Fibroblast of lung (primary cell): ENCODE measurements around the gene MSL3. TPM values are rescaled to one million over a fixed set of nuclear protein-coding genes. Genes with fewer than 3 reads are reported as not detected.

ENCODE experiments used
- DNase-seq, 2 donors: peaks; one replicate each; pipeline versions ENCODE4 v3.0.0 to v3.0.0-alpha.2; 2010; ENCODE audit warnings: low read depth in 2 of 2
- H2AFZ ChIP-seq: 2 replicates; pipeline ENCODE4 v1.5.1; 2012; ENCODE audit warnings: low read length, control low read depth, inconsistent platforms
- H3K27ac ChIP-seq: 2 replicates; pipeline ENCODE4 v1.5.1; 2011; ENCODE audit warnings: low read length, control low read depth; ENCODE audit not compliant: insufficient read depth
- H3K27me3 ChIP-seq: 2 replicates; pipeline ENCODE4 v1.5.1; 2011; ENCODE audit warnings: mild to moderate bottlenecking, low read length; ENCODE audit not compliant: control insufficient read depth, insufficient read depth
- H3K36me3 ChIP-seq: 2 replicates; pipeline ENCODE4 v1.5.1; 2011; ENCODE audit warnings: low read length; ENCODE audit not compliant: control insufficient read depth, insufficient read depth
- H3K4me1 ChIP-seq: 2 replicates; pipeline ENCODE4 v1.5.1; 2011; ENCODE audit warnings: low read length; ENCODE audit not compliant: control insufficient read depth, insufficient read depth; ENCODE audit errors: extremely low read depth
- H3K4me2 ChIP-seq: 2 replicates; pipeline ENCODE4 v1.5.1; 2011; ENCODE audit warnings: low read length, control low read depth; ENCODE audit not compliant: insufficient read depth; ENCODE audit errors: extremely low read depth
- H3K4me3 ChIP-seq, 4 experiments: fragments of 200-600 bp in 1 of 4; sonication (generic) in 1 of 4; replicated peaks in 1 of 4; 2 replicates each; pipeline ENCODE4 v1.5.1; 2011 to 2016; ENCODE audit warnings: low read length in 4 of 4, low read depth in 3 of 4, mild to moderate bottlenecking in 3 of 4, control low read depth in 2 of 4, inconsistent platforms in 1 of 4, mixed read lengths in 1 of 4; ENCODE audit not compliant: insufficient read depth in 1 of 4; ENCODE audit errors: control extremely low read depth in 1 of 4
- H3K79me2 ChIP-seq: 2 replicates; pipeline ENCODE4 v1.5.1; 2012; ENCODE audit warnings: mild to moderate bottlenecking, low read length, inconsistent platforms; ENCODE audit not compliant: control insufficient read depth, insufficient read depth
- H3K9ac ChIP-seq: 2 replicates; pipeline ENCODE4 v1.5.1; 2011; ENCODE audit warnings: mild to moderate bottlenecking, low read length, control low read depth; ENCODE audit not compliant: insufficient read depth
- H3K9me3 ChIP-seq: 2 replicates; pipeline ENCODE4 v1.5.1; 2012; ENCODE audit warnings: low read depth, low read length; ENCODE audit not compliant: control insufficient read depth, insufficient read depth
- H4K20me1 ChIP-seq: 2 replicates; pipeline ENCODE4 v1.5.1; 2011; ENCODE audit warnings: low read length; ENCODE audit not compliant: control insufficient read depth, insufficient read depth; ENCODE audit errors: extremely low read depth
- CTCF ChIP-seq, 2 donors: IDR thresholded peaks in 1 of 2; conservative IDR thresholded peaks in 1 of 2; 1 replicate in 1 of 2; 2 replicates in 1 of 2; pipeline ENCODE4 v1.5.1; 2011 to 2012; ENCODE audit warnings: low read length in 2 of 2, control low read depth in 1 of 2, inconsistent platforms in 1 of 2, low read depth in 1 of 2, mild to moderate bottlenecking in 1 of 2
- EZH2 ChIP-seq: IDR thresholded peaks from 2 replicates; pipeline ENCODE4 v1.5.1; 2012; ENCODE audit warnings: low read length, control low read depth, mild to moderate bottlenecking; ENCODE audit errors: missing control alignments
- polyA plus RNA-seq, 2 donors: library from polyadenylated mRNA; depleted of rRNA in 1 of 2; stranded (reverse) in 1 of 2; unstranded in 1 of 2; fragments of >200 nt; gene quantifications; 2 replicates each; pipeline ENCODE4 v1.2.1, GENCODE V29; 2011 to 2012; ENCODE audit warnings: missing spikeins in 1 of 2
- total RNA-seq: library from RNA; depleted of rRNA; stranded (reverse); fragments of >200 nt; gene quantifications from 2 replicates; pipeline ENCODE4 v1.2.1, GENCODE V29; 2014

MSL3 gene
- total and polyA plus RNA-seq, 2 donors (not counting 1 experiment from before 2014, with no cell fraction given) = 16.8 to 24.6 TPM

- no peak for DNase-seq
- no peaks in the 10 kb centered on the region for H3K79me2 ChIP-seq
- H3K27me3 ChIP-seq = no peaks in the 10 kb centered on the region
- H3K9ac ChIP-seq = no peak overlapping the region
- H3K27ac ChIP-seq = no peak overlapping the region
- no peak overlapping the region for H3K4me2 ChIP-seq
- H3K36me3 ChIP-seq = no peaks in the 10 kb centered on the region
- no peaks in the 10 kb centered on the region for H4K20me1 ChIP-seq
- H3K4me3 ChIP-seq = no peak overlapping the region
- TF ChIP-seq EZH2 (no peak), CTCF (conservative IDR thresholded peaks at IDR 0.05 in 1 of 2, IDR thresholded peaks at IDR 0.05 in 1 of 2; ENCODE audit: low read depth in 1 of 2, low read length in 2 of 2) (no peak)
- no peaks in the 10 kb centered on the region for H3K9me3 ChIP-seq
- no peak overlapping the region for H2AFZ ChIP-seq
- H3K4me1 ChIP-seq = no peaks in the 10 kb centered on the region
These were observed 55.3 kb downstream of the MSL3 start for GRCh38 chrX:11813341-11813740.

Other genes with a start within 250 kb of the MSL3 start
- 6.9 and 11.7 TPM in 2 replicates for gene ARHGAP6, start 92.3 kb upstream of the MSL3 start, total RNA-seq
- 5.9 and 11.5 TPM in 2 replicates for gene ARHGAP6, start 92.3 kb upstream of the MSL3 start, polyA plus RNA-seq